Lung (tissue), 12 donors: ENCODE data around the gene NEURL4. TPM values are rescaled to one million over a fixed set of nuclear protein-coding genes. Genes with fewer than 3 reads are reported as not detected.

Experiments
- ATAC-seq: fragments of 200-7000 bp; cut with Tn5 transposase; one replicate; pipeline ENCODE4 v1.9.1; 2020; ENCODE audit warnings: moderate number of reproducible peaks; ENCODE audit not compliant: insufficient read depth, low FRiP score
- DNase-seq, 3 donors: peaks; one replicate each; pipeline ENCODE4 v3.0.0-alpha.2; 2013 to 2017
- H3K27ac ChIP-seq, 2 donors: one replicate each; pipeline ENCODE4 v1.5.1; 2013; ENCODE audit warnings: mild to moderate bottlenecking in 2 of 2, moderate library complexity in 2 of 2, control low read depth in 1 of 2, inconsistent platforms in 1 of 2, low read depth in 1 of 2, low read length in 1 of 2
- H3K27me3 ChIP-seq, 3 donors: one replicate each; pipeline ENCODE4 v1.5.1; 2013; ENCODE audit warnings: low read length in 2 of 3; ENCODE audit not compliant: control insufficient read depth in 3 of 3, insufficient read depth in 3 of 3
- H3K36me3 ChIP-seq, 4 donors: one replicate each; pipeline ENCODE4 v1.5.1; 2013; ENCODE audit warnings: low read length in 4 of 4, mild to moderate bottlenecking in 1 of 4, moderate library complexity in 1 of 4; ENCODE audit not compliant: control insufficient read depth in 4 of 4, insufficient read depth in 4 of 4
- H3K4me1 ChIP-seq, 5 donors: one replicate each; pipeline ENCODE4 v1.5.1; 2013; ENCODE audit warnings: low read length in 5 of 5, mild to moderate bottlenecking in 2 of 5, moderate library complexity in 1 of 5; ENCODE audit not compliant: control insufficient read depth in 5 of 5, insufficient read depth in 5 of 5
- H3K4me3 ChIP-seq: one replicate; pipeline ENCODE4 v1.5.1; 2013; ENCODE audit warnings: mild to moderate bottlenecking, control low read depth, moderate library complexity
- H3K9ac ChIP-seq, 2 donors: one replicate each; pipeline ENCODE4 v1.5.1; 2013; ENCODE audit warnings: low read length in 2 of 2, control low read depth in 1 of 2; ENCODE audit not compliant: insufficient read depth in 1 of 2
- H3K9me3 ChIP-seq, 4 donors: one replicate each; pipeline ENCODE4 v1.5.1; 2013; ENCODE audit warnings: low read length in 3 of 4, mild to moderate bottlenecking in 1 of 4, moderate library complexity in 1 of 4; ENCODE audit not compliant: control insufficient read depth in 4 of 4, insufficient read depth in 3 of 4
- CTCF ChIP-seq: IDR thresholded peaks from 2 replicates; pipeline ENCODE4 v1.5.1; 2012; ENCODE audit warnings: mild to moderate bottlenecking; ENCODE audit errors: control extremely low read depth, extremely low read depth
- WGBS, 2 donors: extraction: QIAGEN DNeasy Blood & Tissue Kit; methylation state at CpG; one replicate each; pipeline ENCODE4 v1.1.7; 2013; 5-methylcytosine and 5-hydroxymethylcytosine counted together
- polyA plus RNA-seq, 2 donors: library from polyadenylated mRNA; stranded (reverse); fragments of 200-250 nt; gene quantifications; one replicate each; pipeline ENCODE4 v1.2.1, GENCODE V29; 2013
- total RNA-seq, 2 donors: library from RNA; depleted of rRNA in 1 of 2; stranded (reverse); fragments of >200 nt in 1 of 2; gene quantifications; one replicate each; pipeline ENCODE4 v1.2.1, GENCODE V29; 2014 to 2021
- donor health status: control.
- donor health status: control.
- donor health status: Bipolar disorder and iron deficiency.
- donor health status: healthy.
- donor health status: DM: yes; HTN: yes; CAD: no.

The NEURL4 gene
- total and polyA plus RNA-seq, 4 donors: 17.3 to 33.9 (median 24.3) TPM

- ATAC-seq: no peak
Measured at GRCh38 chr17:7281953-7282751, 47.0 kb downstream of the NEURL4 start.

GRCh38 chr17:7281074-7281952 is 47.8 kb downstream of the NEURL4 start, which contains the start of gene SLC2A4:
Gene SLC2A4, plus strand, starts transcription at chr17:7281718. Its CDS starts 217 bp downstream, at chr17:7281935.
- Histone ChIP-seq H3K36me3 (no peaks in the 10 kb centered on the region), H3K9me3 (no peaks in the 10 kb centered on the region), H3K27ac (peak within 1 kb of the TSS; percentile 86 to 88), H3K9ac (no peak within 1 kb of the TSS), H3K27me3 (peaks cover 0 to 8% (median 0%) of the 10 kb centered on the region in 3 donors), H3K4me1 (peaks cover 0 to 21% (median 4%) of the 10 kb centered on the region in 5 donors), H3K4me3 (peak within 1 kb of the TSS; percentile 27)
- WGBS, 2 donors: 1% methylated on average over 56 to 71 of the region's 71 CpGs
- peak; percentile 91 for ATAC-seq
- DNase-seq: peak; percentile 93 to 94 (median 94)
- TF ChIP-seq CTCF: no peak

More at GRCh38 chr17:7281953-7282751, 47.0 kb downstream of the NEURL4 start:
- Histone ChIP-seq H3K27ac (peak overlapping the region in 1 of 2 donors; percentile 85), H3K4me1 (peaks cover 0 to 21% (median 4%) of the 10 kb centered on the region in 5 donors), H3K9ac (no peak overlapping the region), H3K27me3 (peaks cover 0 to 8% (median 0%) of the 10 kb centered on the region in 3 donors), H3K4me3 (peak overlapping the region; percentile 25), H3K36me3 (no peaks in the 10 kb centered on the region), H3K9me3 (no peaks in the 10 kb centered on the region)
- peak in 2 of 3 donors; percentile 51 to 53 for DNase-seq
- 1 to 4% methylated on average over 35 to 43 of the region's 43 CpGs for WGBS, 2 donors
- no peak for TF ChIP-seq CTCF

GRCh38 chr17:7280519-7281073 is 48.5 kb downstream of the NEURL4 start:
- TF ChIP-seq CTCF: peak; percentile 96
- DNase-seq: peak; percentile 86 to 87 (median 87)
- Histone ChIP-seq H3K4me1 (peaks cover 0 to 21% (median 4%) of the 10 kb centered on the region in 5 donors), H3K9me3 (no peaks in the 10 kb centered on the region), H3K27ac (peak overlapping the region; percentile 86 to 88), H3K4me3 (peak overlapping the region; percentile 27), H3K27me3 (peaks cover 0 to 8% (median 0%) of the 10 kb centered on the region in 3 donors), H3K9ac (no peak overlapping the region), H3K36me3 (no peaks in the 10 kb centered on the region)
- WGBS, 2 donors: 1% methylated on average over 29 of the region's 29 CpGs
- ATAC-seq: peak; percentile 85
